Suprapubic skin (tissue), 4 donors: Measurements from ENCODE around the gene RNF150.

ENCODE experiments used
- CTCF ChIP-seq, 2 donors: fragments of 200-600 bp in 1 of 2; fragments of 450-650 bp in 1 of 2; sonication (generic) in 1 of 2; IDR thresholded peaks; one replicate each; pipeline ENCODE4 v1.5.1; 2016 to 2019; ENCODE audit warnings: antibody characterized with exemption in 2 of 2, mild to moderate bottlenecking in 1 of 2, moderate library complexity in 1 of 2
- POLR2A ChIP-seq, 2 donors: fragments of 450-650 bp; IDR thresholded peaks; one replicate each; pipeline ENCODE4 v1.6.1; 2017; ENCODE audit warnings: antibody characterized with exemption in 2 of 2, mild to moderate bottlenecking in 2 of 2, moderate library complexity in 2 of 2
- POLR2AphosphoS5 ChIP-seq, 3 donors: sonication (generic); formaldehyde crosslinking; IDR thresholded peaks; one replicate each; pipeline ENCODE4 v1.6.1; 2017; ENCODE audit warnings: antibody characterized with exemption in 3 of 3

- TF ChIP-seq CTCF (IDR thresholded peaks at IDR 0.05) (no peak), POLR2A (IDR thresholded peaks at IDR 0.05) (no peak), POLR2AphosphoS5 (IDR thresholded peaks at IDR 0.05) (no peak)
These were observed 306.6 kb downstream of the RNF150 start for GRCh38 chr4:140826701-140827027.
